PC-9 (cell line): ENCODE measurements around the gene FAM78B. TPM values are rescaled to one million over a fixed set of nuclear protein-coding genes. Genes with fewer than 3 reads are reported as not detected.

ENCODE experiments used
- BruUV-seq: library from RNA; stranded (reverse); fragments of 400-500 nt; replicated peaks from 2 replicates; lab custom pipeline; 2021; lab: Mats Ljungman, UMichigan
- CTCF ChIA-PET: fragments of 300-600 bp; sonication (Branson Sonifier 250); formaldehyde crosslinking; loops from one replicate; lab custom pipeline; 2022; ENCODE audit warnings: antibody characterized with exemption; lab: Charles Lee
- POLR2A ChIA-PET: fragments of 300-600 bp; sonication (Branson Sonifier 250); formaldehyde crosslinking; loops from one replicate; lab custom pipeline; 2022; ENCODE audit warnings: antibody characterized with exemption; ENCODE audit not compliant: unreplicated experiment; lab: Charles Lee
- DNase-seq, 2 experiments: peaks; one replicate each; pipeline versions ENCODE4 v3.0.0 to v3.0.0-alpha.2; 2015 to 2022; ENCODE audit warnings: mixed read lengths in 1 of 2
- H2AFZ ChIP-seq: fragments of 200-600 bp; sonication (generic); 2 replicates; pipeline ENCODE4 v1.8.1; 2017; ENCODE audit warnings: antibody characterized with exemption
- H3F3A ChIP-seq: fragments of 200-600 bp; sonication (generic); 2 replicates; pipeline ENCODE4 v1.8.1; 2017; ENCODE audit warnings: antibody characterized with exemption, mild to moderate bottlenecking, low read depth; ENCODE audit not compliant: insufficient read depth
- H3K27ac ChIP-seq: fragments of 200-600 bp; sonication (generic); 2 replicates; pipeline ENCODE4 v1.6.1; 2016; ENCODE audit warnings: mixed run types
- H3K27me3 ChIP-seq: fragments of 200-600 bp; sonication (generic); 2 replicates; pipeline ENCODE4 v1.6.1; 2016; ENCODE audit warnings: low read depth, mixed run types; ENCODE audit not compliant: insufficient read depth
- H3K36me3 ChIP-seq: fragments of 200-600 bp; sonication (generic); 2 replicates; pipeline ENCODE4 v1.6.1; 2016; ENCODE audit warnings: low read depth, mixed run types
- H3K4me1 ChIP-seq: fragments of 200-600 bp; sonication (generic); replicated peaks from 2 replicates; pipeline ENCODE4 v1.6.1; 2016; ENCODE audit warnings: mixed run types; ENCODE audit not compliant: insufficient read depth
- H3K4me2 ChIP-seq: fragments of 200-600 bp; sonication (generic); 2 replicates; pipeline ENCODE4 v1.6.1; 2017; ENCODE audit warnings: mixed run types
- H3K4me3 ChIP-seq: fragments of 200-600 bp; sonication (generic); 2 replicates; pipeline ENCODE4 v1.6.1; 2016; ENCODE audit warnings: mixed run types
- H3K79me2 ChIP-seq: fragments of 200-600 bp; sonication (generic); 2 replicates; pipeline ENCODE4 v1.6.1; 2017; ENCODE audit warnings: low read depth, mixed run types
- H3K9me2 ChIP-seq: fragments of 200-600 bp; sonication (generic); 2 replicates; pipeline ENCODE4 v1.8.1; 2017; ENCODE audit warnings: mild to moderate bottlenecking; ENCODE audit not compliant: insufficient read depth
- H3K9me3 ChIP-seq: fragments of 200-600 bp; sonication (generic); 2 replicates; pipeline ENCODE4 v1.8.1; 2016; ENCODE audit warnings: low read depth; ENCODE audit not compliant: insufficient read depth
- H4K20me1 ChIP-seq: fragments of 200-600 bp; sonication (generic); 2 replicates; pipeline ENCODE4 v1.8.1; 2017; ENCODE audit not compliant: insufficient read depth
- EZH2 ChIP-seq: fragments of 200-600 bp; sonication (generic); IDR thresholded peaks from 2 replicates; pipeline ENCODE4 v1.8.0; 2017; ENCODE audit warnings: antibody characterized with exemption, low read depth
- intact Hi-C: fragments of 100-400 bp; cut with micrococcal nuclease; formaldehyde crosslinking; loops from one replicate; pipeline ENCODE4 v1.10.0; 2022; ENCODE audit not compliant: unreplicated experiment
- total RNA-seq: library from RNA; stranded (reverse); gene quantifications from 2 replicates; pipeline ENCODE4 v1.2.3, GENCODE V29; 2021
- TF ChIP-seq, protein P1 (sequence below): fragments of 200-600 bp; sonication (generic); conservative IDR thresholded peaks from 2 replicates; pipeline ENCODE4 v1.6.1; 2017; ENCODE audit warnings: mixed run types, antibody characterized with exemption, mild to moderate bottlenecking, moderate library complexity

FAM78B gene
- total RNA-seq, 1 experiment from 2014 or later, result not detected

DNA sequence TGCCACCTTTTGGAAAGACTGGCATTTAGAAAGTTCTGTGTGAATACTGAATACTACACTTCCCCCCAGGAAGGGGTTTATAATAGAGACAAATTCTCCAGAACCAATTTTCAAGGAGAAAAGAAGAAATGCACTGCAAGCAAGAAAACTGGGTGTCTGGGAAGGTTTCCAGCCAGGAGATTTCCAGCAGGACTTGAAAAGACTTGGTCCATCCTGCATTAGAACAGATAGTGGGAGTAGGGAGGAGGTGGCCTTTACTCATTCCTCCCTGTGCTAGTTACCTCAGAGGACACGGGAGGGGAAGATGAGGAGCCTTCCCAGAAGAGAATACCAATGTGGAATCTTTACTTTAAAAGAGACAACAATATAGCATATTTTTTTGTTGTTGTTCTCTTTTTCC, 52.4 kb downstream of the FAM78B start:
- CTCF ChIA-PET, result no interaction called here
- TF ChIP-seq, protein P1, sequence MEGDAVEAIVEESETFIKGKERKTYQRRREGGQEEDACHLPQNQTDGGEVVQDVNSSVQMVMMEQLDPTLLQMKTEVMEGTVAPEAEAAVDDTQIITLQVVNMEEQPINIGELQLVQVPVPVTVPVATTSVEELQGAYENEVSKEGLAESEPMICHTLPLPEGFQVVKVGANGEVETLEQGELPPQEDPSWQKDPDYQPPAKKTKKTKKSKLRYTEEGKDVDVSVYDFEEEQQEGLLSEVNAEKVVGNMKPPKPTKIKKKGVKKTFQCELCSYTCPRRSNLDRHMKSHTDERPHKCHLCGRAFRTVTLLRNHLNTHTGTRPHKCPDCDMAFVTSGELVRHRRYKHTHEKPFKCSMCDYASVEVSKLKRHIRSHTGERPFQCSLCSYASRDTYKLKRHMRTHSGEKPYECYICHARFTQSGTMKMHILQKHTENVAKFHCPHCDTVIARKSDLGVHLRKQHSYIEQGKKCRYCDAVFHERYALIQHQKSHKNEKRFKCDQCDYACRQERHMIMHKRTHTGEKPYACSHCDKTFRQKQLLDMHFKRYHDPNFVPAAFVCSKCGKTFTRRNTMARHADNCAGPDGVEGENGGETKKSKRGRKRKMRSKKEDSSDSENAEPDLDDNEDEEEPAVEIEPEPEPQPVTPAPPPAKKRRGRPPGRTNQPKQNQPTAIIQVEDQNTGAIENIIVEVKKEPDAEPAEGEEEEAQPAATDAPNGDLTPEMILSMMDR, result no peak
- no peak for TF ChIP-seq EZH2
- no peaks in the 10 kb centered on the region for H4K20me1 ChIP-seq

DNA sequence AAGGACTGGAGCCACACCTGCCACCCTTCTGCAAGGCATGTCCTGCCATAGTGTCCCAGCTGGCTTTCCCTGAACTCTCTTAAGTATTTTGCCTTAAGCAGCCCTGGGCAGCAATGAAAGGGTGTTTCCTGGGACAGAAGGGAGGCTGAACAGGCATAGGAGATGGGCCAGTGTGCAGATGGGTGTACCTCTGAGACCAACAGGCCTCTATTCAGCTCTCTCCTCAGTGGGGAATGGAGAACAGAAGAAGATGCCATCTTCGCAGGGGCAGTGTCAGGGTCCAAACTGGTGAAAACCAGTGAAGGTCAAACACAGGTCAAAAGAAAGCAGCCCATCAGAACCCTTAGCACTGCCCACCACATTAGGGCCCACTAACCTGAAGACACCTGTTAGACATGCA, 53.2 kb downstream of the FAM78B start:
- POLR2A ChIA-PET, result no interaction called here
- no peaks in the 10 kb centered on the region for H3K9me2 ChIP-seq
- no peaks in the 10 kb centered on the region for H3F3A ChIP-seq
- CTCF ChIA-PET, result no interaction called here
- H3K36me3 ChIP-seq, result no peaks in the 10 kb centered on the region
- H3K79me2 ChIP-seq, result no peaks in the 10 kb centered on the region
- H3K27me3 ChIP-seq, result peaks cover 16% of the 10 kb centered on the region
- TF ChIP-seq, protein P1, result no peak
- no peak for TF ChIP-seq EZH2
- no peaks in the 10 kb centered on the region for H4K20me1 ChIP-seq
- no peak overlapping the region for H2AFZ ChIP-seq
- no peak overlapping the region for H3K4me3 ChIP-seq
- intact Hi-C loops, result no loop called here
- H3K27ac ChIP-seq, result no peak overlapping the region
- H3K4me1 ChIP-seq, result no peaks in the 10 kb centered on the region
- no TSS peak for BruUV-seq
- DNase-seq, result no peak
- H3K4me2 ChIP-seq, result no peak overlapping the region
- no peaks in the 10 kb centered on the region for H3K9me3 ChIP-seq

More for the DNA sequence above, 52.4 kb downstream of the FAM78B start:
- Histone ChIP-seq H3K79me2 (no peaks in the 10 kb centered on the region), H3K9me3 (no peaks in the 10 kb centered on the region), H3K4me1 (no peaks in the 10 kb centered on the region), H3K27ac (no peak overlapping the region), H3K36me3 (no peaks in the 10 kb centered on the region), H3F3A (no peaks in the 10 kb centered on the region), H3K27me3 (peaks cover 24% of the 10 kb centered on the region), H3K9me2 (no peaks in the 10 kb centered on the region), H2AFZ (no peak overlapping the region), H3K4me3 (no peak overlapping the region), H3K4me2 (no peak overlapping the region)
- no peak for DNase-seq
- POLR2A ChIA-PET, result no interaction called here
- intact Hi-C loops, result no loop called here
- BruUV-seq, result no TSS peak

DNA sequence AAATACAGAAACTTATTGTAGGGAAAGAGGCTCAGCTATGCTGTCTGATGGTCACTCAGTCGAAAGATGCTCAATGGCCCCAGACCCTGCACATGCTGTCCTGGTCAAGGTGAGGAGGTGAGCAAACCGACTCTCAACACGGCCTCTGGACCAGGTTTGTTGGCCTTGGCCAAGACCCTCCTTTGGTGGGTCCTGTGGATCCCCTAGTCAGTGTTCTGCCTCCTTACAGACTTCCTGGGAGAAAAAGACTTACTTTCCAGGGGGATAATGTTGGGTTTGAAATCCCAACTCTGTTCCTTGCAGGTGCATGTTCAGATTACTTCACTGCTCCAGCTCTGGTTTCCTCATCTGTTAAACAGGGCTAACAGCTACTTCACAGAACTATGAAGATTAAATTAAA, 53.8 kb downstream of the FAM78B start:
- no TSS peak for BruUV-seq
- H3K27ac ChIP-seq, result no peak overlapping the region
- H3K9me2 ChIP-seq, result no peaks in the 10 kb centered on the region
- H3F3A ChIP-seq, result no peaks in the 10 kb centered on the region
- intact Hi-C loops, result no loop called here
- H3K4me2 ChIP-seq, result no peak overlapping the region
- ChIA-PET CTCF (no interaction called here), POLR2A (no interaction called here)
- peaks cover 10% of the 10 kb centered on the region; the same call in 1 of the 2 replicates for H3K27me3 ChIP-seq
- no peaks in the 10 kb centered on the region for H3K36me3 ChIP-seq
- H2AFZ ChIP-seq, result no peak overlapping the region
- H3K4me1 ChIP-seq, result no peaks in the 10 kb centered on the region
- TF ChIP-seq EZH2, result no peak
- TF ChIP-seq, protein P1, result no peak
- H4K20me1 ChIP-seq, result no peaks in the 10 kb centered on the region
- H3K79me2 ChIP-seq, result no peaks in the 10 kb centered on the region
- no peak for DNase-seq
- no peaks in the 10 kb centered on the region for H3K9me3 ChIP-seq
- no peak overlapping the region for H3K4me3 ChIP-seq
